Measurements from ENCODE around the gene MYO16. TPM values are rescaled to one million over a fixed set of nuclear protein-coding genes. Genes with fewer than 3 reads are reported as not detected.

MYO16 gene
- total RNA-seq, 1 donor from 2014 or later = 1.2 TPM

DNA sequence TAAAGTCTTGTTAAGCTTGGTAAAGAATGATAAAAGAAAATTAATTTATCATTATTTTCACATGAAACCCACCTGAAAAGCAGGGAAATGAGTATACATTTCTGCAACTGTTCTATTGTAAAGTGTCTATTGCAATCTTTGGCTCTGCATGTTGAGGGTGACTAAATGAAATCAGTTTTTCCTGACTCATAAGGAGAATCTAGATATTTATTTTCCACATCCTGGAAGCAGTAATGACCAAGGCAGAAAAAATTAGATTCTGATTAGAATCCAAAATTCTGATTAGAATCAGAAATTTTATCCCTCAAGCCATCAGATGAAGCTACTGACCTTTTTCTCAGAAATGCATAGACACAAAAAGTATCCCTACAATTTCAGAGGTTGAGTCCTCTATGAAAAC, 178.4 kb downstream of the MYO16 start:
- no peak for TF ChIP-seq CTCF (conservative IDR thresholded peaks at IDR 0.05; ENCODE audit: low read depth, low read length)
- H3K4me3 ChIP-seq (ENCODE audit: low read depth, low read length) = no peak overlapping the region
- DNase-seq (ENCODE audit: low read depth) = no peak

GRCh38 chr13:108812165-108812564, 182.8 kb downstream of the MYO16 start:
- H3K4me3 ChIP-seq (ENCODE audit: low read depth, low read length) = no peak overlapping the region
- no peak for TF ChIP-seq CTCF (conservative IDR thresholded peaks at IDR 0.05; ENCODE audit: low read depth, low read length)
- no peak for DNase-seq (ENCODE audit: low read depth)

DNA sequence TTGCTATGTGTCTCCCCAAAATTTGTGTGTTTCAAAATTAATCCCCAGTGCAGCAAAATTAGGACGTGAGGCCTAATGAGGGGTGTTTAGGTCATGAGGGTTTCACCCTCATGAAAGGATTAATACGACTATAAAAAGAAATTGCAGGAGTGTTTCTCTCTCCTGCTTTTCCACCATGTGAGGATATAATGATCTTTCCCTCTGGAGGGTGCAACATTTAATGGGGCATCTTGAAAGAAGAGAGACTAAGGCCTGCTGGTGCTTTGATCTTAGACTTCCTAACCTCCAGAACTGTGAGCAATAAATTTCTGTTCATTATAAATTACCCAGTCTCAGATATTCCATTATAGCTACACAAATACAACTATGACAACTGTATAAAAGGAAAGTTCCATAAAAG, 183.2 kb downstream of the MYO16 start:
- TF ChIP-seq CTCF (conservative IDR thresholded peaks at IDR 0.05; ENCODE audit: low read depth, low read length) = no peak
- H3K4me3 ChIP-seq (ENCODE audit: low read depth, low read length) = no peak overlapping the region
- DNase-seq (ENCODE audit: low read depth) = no peak

GRCh38 chr13:108813587-108814170, 184.3 kb downstream of the MYO16 start:
- H3K4me3 ChIP-seq (ENCODE audit: low read depth, low read length) = no peak overlapping the region
- TF ChIP-seq CTCF (conservative IDR thresholded peaks at IDR 0.05; ENCODE audit: low read depth, low read length) = no peak
- DNase-seq (ENCODE audit: low read depth) = no peak

- TF ChIP-seq CTCF (conservative IDR thresholded peaks at IDR 0.05; ENCODE audit: low read depth, low read length) = no peak
- H3K4me3 ChIP-seq (ENCODE audit: low read depth, low read length) = no peak overlapping the region
- peak; percentile 48 for DNase-seq (ENCODE audit: low read depth)
Measured at GRCh38 chr13:108816375-108816774, 187.0 kb downstream of the MYO16 start.

DNA sequence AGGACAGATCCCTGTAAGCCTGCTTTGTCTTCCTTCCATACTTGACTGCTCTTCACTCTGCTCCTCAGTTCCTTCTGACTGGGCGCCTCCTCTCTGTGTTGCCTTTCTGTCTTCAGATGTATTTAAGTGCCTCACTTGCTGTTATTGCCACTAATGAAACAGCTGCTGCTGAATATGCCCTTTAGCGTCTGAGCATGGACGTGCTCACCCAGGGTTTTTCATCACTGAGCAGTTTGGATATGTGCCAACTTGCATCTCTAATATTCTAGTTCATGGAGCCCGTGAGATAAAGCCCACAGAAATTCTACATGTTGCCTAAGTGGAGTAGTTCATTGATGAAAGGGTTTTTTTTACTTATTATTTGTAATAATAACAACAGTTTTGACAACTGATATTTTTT, 198.2 kb downstream of the MYO16 start:
- TF ChIP-seq CTCF (conservative IDR thresholded peaks at IDR 0.05; ENCODE audit: low read depth, low read length) = no peak
- no peak overlapping the region for H3K4me3 ChIP-seq (ENCODE audit: low read depth, low read length)
- DNase-seq (ENCODE audit: low read depth) = no peak

GRCh38 chr13:108828086-108828815, 198.8 kb downstream of the MYO16 start:
- H3K4me3 ChIP-seq (ENCODE audit: low read depth, low read length) = no peak overlapping the region
- DNase-seq (ENCODE audit: low read depth) = no peak
- no peak for TF ChIP-seq CTCF (conservative IDR thresholded peaks at IDR 0.05; ENCODE audit: low read depth, low read length)
